H1 (cell line): ENCODE results near the gene HSD17B1. TPM values are rescaled to one million over a fixed set of nuclear protein-coding genes. Genes with fewer than 3 reads are reported as not detected.

Experiments used
- CTCF ChIA-PET: fragments of 300-600 bp; sonication (Branson Sonifier 250); formaldehyde crosslinking; loops from one replicate; lab custom pipeline; 2021; ENCODE audit not compliant: partially characterized antibody; lab: Charles Lee
- POLR2A ChIA-PET: fragments of 300-600 bp; sonication (Branson Sonifier 250); formaldehyde crosslinking; loops from one replicate; lab custom pipeline; 2021; ENCODE audit warnings: inconsistent platforms; ENCODE audit not compliant: partially characterized antibody; lab: Charles Lee
- DNase-seq, 2 experiments: peaks; one replicate each; pipeline versions ENCODE4 v3.0.0 to v3.0.0-alpha.2; 2010 to 2022; ENCODE audit warnings: low spot score in 2 of 2, low read depth in 1 of 2, mixed read lengths in 1 of 2
- FAIRE-seq: peaks from 2 replicates; lab custom pipeline; 2011; peaks lifted over from hg19 to GRCh38; lab: Jason Lieb, UNC
- H2AFZ ChIP-seq: 2 replicates; pipeline ENCODE4 v1.8.1; 2012; ENCODE audit warnings: low read length, inconsistent platforms
- H2AK5ac ChIP-seq: 2 replicates; pipeline ENCODE4 v1.6.1; 2013; ENCODE audit warnings: low read depth, low read length
- H2BK120ac ChIP-seq: replicated peaks from 2 replicates; pipeline ENCODE3; 2013; ENCODE audit warnings: low read depth, low read length, inconsistent platforms
- H2BK12ac ChIP-seq: 2 replicates; pipeline ENCODE4 v1.6.1; 2013; ENCODE audit warnings: low read depth, low read length
- H2BK15ac ChIP-seq: 2 replicates; pipeline ENCODE4 v1.6.1; 2013; ENCODE audit warnings: low read length
- H2BK20ac ChIP-seq: 2 replicates; pipeline ENCODE4 v1.6.1; 2013; ENCODE audit warnings: low read length
- H2BK5ac ChIP-seq: 2 replicates; pipeline ENCODE4 v1.6.1; 2013; ENCODE audit warnings: low read depth, low read length
- H3K14ac ChIP-seq: 2 replicates; pipeline ENCODE4 v1.6.1; 2013; ENCODE audit warnings: inconsistent platforms; ENCODE audit not compliant: insufficient read length
- H3K18ac ChIP-seq: 2 replicates; pipeline ENCODE4 v1.6.1; 2013; ENCODE audit warnings: low read length; ENCODE audit errors: extremely low read depth
- H3K23ac ChIP-seq: 2 replicates; pipeline ENCODE4 v1.6.1; 2013; ENCODE audit warnings: inconsistent platforms; ENCODE audit not compliant: insufficient read length
- H3K23me2 ChIP-seq: 2 replicates; pipeline ENCODE4 v1.6.1; 2013; ENCODE audit warnings: low read depth, low read length
- H3K27ac ChIP-seq: 2 replicates; pipeline ENCODE4 v1.6.1; 2011; ENCODE audit warnings: low read depth, low read length, inconsistent platforms
- H3K27me3 ChIP-seq, 4 experiments: replicated peaks in 1 of 4; 1 replicate in 1 of 4; 2 replicates in 3 of 4; pipeline versions ENCODE4 v1.6.1 to v1.8.1; 2011 to 2013; ENCODE audit warnings: low read length in 3 of 4, mild to moderate bottlenecking in 3 of 4, inconsistent platforms in 2 of 4, mixed read lengths in 2 of 4, moderate library complexity in 1 of 4; ENCODE audit not compliant: control insufficient read depth in 3 of 4, insufficient read depth in 3 of 4; ENCODE audit errors: extremely low read depth in 1 of 4
- H3K36me3 ChIP-seq, 4 experiments: 2 replicates each; pipeline versions ENCODE4 v1.6.1 to v1.8.1; 2011 to 2013; ENCODE audit warnings: mild to moderate bottlenecking in 4 of 4, low read length in 3 of 4, moderate library complexity in 2 of 4, control low read depth in 1 of 4, inconsistent platforms in 1 of 4; ENCODE audit not compliant: insufficient read depth in 4 of 4, control insufficient read depth in 2 of 4
- H3K4ac ChIP-seq: replicated peaks from 2 replicates; pipeline ENCODE3; 2013; ENCODE audit warnings: low read length, low read depth, mixed read lengths, inconsistent platforms; ENCODE audit not compliant: insufficient read length
- H3K4me1 ChIP-seq, 4 experiments: replicated peaks in 1 of 4; 1 replicate in 1 of 4; 2 replicates in 3 of 4; pipeline versions ENCODE4 v1.6.1 to v1.8.1; 2011 to 2013; ENCODE audit warnings: low read length in 3 of 4, inconsistent platforms in 2 of 4, mixed read lengths in 1 of 4; ENCODE audit not compliant: insufficient read depth in 4 of 4, control insufficient read depth in 3 of 4
- H3K4me2 ChIP-seq, 2 experiments: 2 replicates each; pipeline versions ENCODE4 v1.6.1 to v1.8.1; 2011 to 2013; ENCODE audit warnings: low read depth in 2 of 2, low read length in 2 of 2, control low read depth in 1 of 2, inconsistent platforms in 1 of 2, mild to moderate bottlenecking in 1 of 2; ENCODE audit not compliant: insufficient read depth in 1 of 2
- H3K4me3 ChIP-seq, 4 experiments: fragments of 200-600, 300-600 bp in 1 of 4; sonication (generic), shearing (Covaris generic), sonication (Bioruptor Twin) in 1 of 4; 2 replicates each; pipeline versions ENCODE4 v1.5.1 to v1.8.1; 2011 to 2016; ENCODE audit warnings: low read length in 4 of 4, low read depth in 3 of 4, control low read depth in 2 of 4, inconsistent platforms in 2 of 4, mild to moderate bottlenecking in 2 of 4, mixed read lengths in 1 of 4, moderate library complexity in 1 of 4; ENCODE audit not compliant: insufficient read depth in 2 of 4; ENCODE audit errors: extremely low read depth in 1 of 4
- H3K56ac ChIP-seq: replicated peaks from 2 replicates; pipeline ENCODE3; 2013; ENCODE audit warnings: low read depth, mild to moderate bottlenecking, mixed read lengths, low read length, inconsistent platforms; ENCODE audit not compliant: insufficient read length
- H3K79me1 ChIP-seq: 2 replicates; pipeline ENCODE4 v1.6.1; 2013; ENCODE audit warnings: low read depth, low read length, control low read depth
- H3K79me2 ChIP-seq, 2 experiments: 2 replicates each; pipeline versions ENCODE4 v1.6.1 to v1.8.1; 2012 to 2013; ENCODE audit warnings: low read length in 2 of 2, mild to moderate bottlenecking in 2 of 2, inconsistent platforms in 1 of 2; ENCODE audit not compliant: insufficient read depth in 2 of 2, control insufficient read depth in 1 of 2
- H3K9ac ChIP-seq, 4 experiments: replicated peaks in 1 of 4; 1 replicate in 1 of 4; 2 replicates in 3 of 4; pipeline versions ENCODE4 v1.6.1 to v1.8.1; 2011 to 2013; ENCODE audit warnings: low read depth in 3 of 4, low read length in 3 of 4, control low read depth in 2 of 4, mild to moderate bottlenecking in 2 of 4, moderate library complexity in 2 of 4, inconsistent platforms in 1 of 4; ENCODE audit errors: extremely low read depth in 1 of 4
- H3K9me3 ChIP-seq, 2 experiments: 2 replicates each; pipeline versions ENCODE4 v1.6.1 to v1.8.1; 2012 to 2013; ENCODE audit warnings: mild to moderate bottlenecking in 2 of 2, moderate library complexity in 2 of 2, control low read depth in 1 of 2, inconsistent platforms in 1 of 2, low read depth in 1 of 2, low read length in 1 of 2, mixed read lengths in 1 of 2; ENCODE audit not compliant: insufficient read depth in 2 of 2
- H4K20me1 ChIP-seq, 2 experiments: replicated peaks in 1 of 2; 2 replicates each; pipeline versions ENCODE3 to v1.8.1; 2011 to 2013; ENCODE audit warnings: inconsistent platforms in 2 of 2, low read length in 2 of 2, mild to moderate bottlenecking in 1 of 2; ENCODE audit not compliant: insufficient read depth in 2 of 2, control insufficient read depth in 1 of 2
- H4K5ac ChIP-seq: 2 replicates; pipeline ENCODE4 v1.6.1; 2013; ENCODE audit warnings: low read length, low read depth, mixed read lengths, inconsistent platforms; ENCODE audit not compliant: insufficient read length
- H4K8ac ChIP-seq: 2 replicates; pipeline ENCODE4 v1.8.0; 2013; ENCODE audit warnings: mild to moderate bottlenecking, moderate library complexity, low read length, inconsistent platforms; ENCODE audit not compliant: insufficient read depth; ENCODE audit errors: extremely low read depth
- H4K91ac ChIP-seq: replicated peaks from 2 replicates; pipeline ENCODE3; 2013; ENCODE audit warnings: low read length, mixed read lengths, inconsistent platforms; ENCODE audit not compliant: insufficient read length
- ASH2L ChIP-seq: fragments of 200-600, 300-600 bp; sonication (generic); IDR thresholded peaks from one replicate; pipeline ENCODE4 v1.7.1; 2017; ENCODE audit warnings: low read length
- BACH1 ChIP-seq: IDR thresholded peaks from 2 replicates; pipeline ENCODE4 v1.6.1; 2012; ENCODE audit warnings: low read length, improper control_type of control experiment
- CHD1 ChIP-seq: IDR thresholded peaks from 2 replicates; pipeline ENCODE4 v1.6.1; 2012; ENCODE audit warnings: low read depth, low read length, improper control_type of control experiment
- CREB1 ChIP-seq: IDR thresholded peaks from 2 replicates; pipeline ENCODE4 v1.6.1; 2012; ENCODE audit warnings: inconsistent platforms
- PHF8 ChIP-seq: fragments of 200-600 bp; sonication (generic); conservative IDR thresholded peaks from 2 replicates; pipeline ENCODE4 v1.7.1; 2012; ENCODE audit warnings: low read depth, mild to moderate bottlenecking, inconsistent platforms, low read length, moderate library complexity
- POLR2AphosphoS5 ChIP-seq: IDR thresholded peaks from 2 replicates; pipeline ENCODE4 v1.6.1; 2011; ENCODE audit warnings: low read depth, low read length
- RFX5 ChIP-seq: IDR thresholded peaks from 2 replicates; pipeline ENCODE4 v1.6.1; 2011; ENCODE audit warnings: low read depth, low read length, improper control_type of control experiment, borderline replicate concordance
- RNF2 ChIP-seq: fragments of 200-900, 300-1000 bp; sonication (generic); IDR thresholded peaks from 2 replicates; pipeline ENCODE4 v1.7.1; 2016; ENCODE audit warnings: borderline replicate concordance, low read depth, mild to moderate bottlenecking, antibody characterized with exemption, low read length; ENCODE audit not compliant: poor library complexity, severe bottlenecking; ENCODE audit errors: missing control alignments
- SIRT6 ChIP-seq: IDR thresholded peaks from one replicate; pipeline ENCODE4 v1.7.1; 2012; ENCODE audit warnings: low read length, inconsistent platforms
- SP1 ChIP-seq: IDR thresholded peaks from 2 replicates; pipeline ENCODE4 v1.6.1; 2011; ENCODE audit warnings: low read depth, low read length
- SRF ChIP-seq: IDR thresholded peaks from 2 replicates; pipeline ENCODE4 v1.6.1; 2011; ENCODE audit warnings: mild to moderate bottlenecking, low read depth, low read length, moderate library complexity
- TAF7 ChIP-seq: optimal IDR thresholded peaks from 2 replicates; pipeline ENCODE3; 2011; ENCODE audit warnings: low read depth, mild to moderate bottlenecking, inconsistent platforms, low read length, moderate library complexity, borderline replicate concordance
- TEAD4 ChIP-seq: IDR thresholded peaks from 2 replicates; pipeline ENCODE4 v1.6.1; 2012; ENCODE audit warnings: low read depth, low read length, inconsistent platforms, mixed read lengths
- USF2 ChIP-seq: IDR thresholded peaks from 2 replicates; pipeline ENCODE4 v1.6.1; 2011; ENCODE audit warnings: low read length, improper control_type of control experiment
- WGBS, 2 experiments: shearing (Covaris generic) in 1 of 2; methylation state at CpG; one replicate each; pipeline versions ENCODE4 v1.1.6 to v1.1.7; 2013 to 2015; ENCODE audit warnings: low lambda C conversion rate in 2 of 2, mixed read lengths in 2 of 2, inconsistent platforms in 1 of 2, low coverage in 1 of 2, missing lambda C conversion rate in 1 of 2; ENCODE audit not compliant: insufficient replicate concordance in 2 of 2, insufficient coverage in 1 of 2, insufficient read length in 1 of 2; ENCODE audit errors: extremely low coverage in 1 of 2, missing lambda C conversion rate in 1 of 2; 5-methylcytosine and 5-hydroxymethylcytosine counted together
- polyA plus RNA-seq, 7 experiments: library from polyadenylated mRNA; depleted of rRNA in 3 of 7; stranded (reverse) in 5 of 7; unstranded in 2 of 7; fragments of >200 nt in 5 of 7; fragments of 200-250 nt in 2 of 7; gene quantifications; 1 replicate in 5 of 7; 2 replicates in 1 of 7; 4 replicates in 1 of 7; pipeline versions ENCODE4 v1.2.1 to v1.2.3, GENCODE V29; 2011 to 2013; ENCODE audit warnings: missing spikeins in 2 of 7, mixed read lengths in 2 of 7
- total RNA-seq: library from RNA; stranded (reverse); fragmentation: NEBNext Ultra II Directional; extraction: Animal tissue kit (Norgen Biotek cat#: 25700); gene quantifications from 2 replicates; pipeline ENCODE4 v1.2.1, GENCODE V29; 2021

Gene HSD17B1
- total and polyA plus RNA-seq, 2 of the 8 experiments (the other 6 are each of a cell fraction or from before 2014, with no cell fraction given): 0.88 to 1.0 TPM

GRCh38 chr17:42598905-42599304 lies 46.2 kb downstream of the HSD17B1 start:
- no peak for DNase-seq
- Histone ChIP-seq H3K56ac (no peak overlapping the region), H2AK5ac (no peak overlapping the region), H2BK5ac (no peak overlapping the region), H4K20me1 (peaks cover 0 to 1% of the 10 kb centered on the region in 2 experiments), H4K5ac (no peak overlapping the region), H3K4me1 (no peaks in the 10 kb centered on the region), H2BK12ac (no peak overlapping the region), H3K4me3 (no peak overlapping the region), H4K91ac (no peak overlapping the region), H3K4me2 (no peak overlapping the region), H3K23me2 (no peaks in the 10 kb centered on the region), H2BK20ac (no peak overlapping the region), H3K23ac (no peak overlapping the region), H3K27me3 (no peaks in the 10 kb centered on the region), H2BK15ac (no peak overlapping the region), H3K36me3 (no peaks in the 10 kb centered on the region), H2AFZ (no peak overlapping the region), H3K79me1 (peaks cover 2% of the 10 kb centered on the region; the same call in 1 of the 2 replicates), H4K8ac (no peak overlapping the region), H3K9me3 (no peaks in the 10 kb centered on the region), H3K27ac (no peak overlapping the region), H3K4ac (no peak overlapping the region), H3K79me2 (peaks cover 0 to 37% of the 10 kb centered on the region in 2 experiments; a peak in 3 of 4 replicates), H3K9ac (no peak overlapping the region), H3K18ac (no peak overlapping the region), H3K14ac (no peak overlapping the region), H2BK120ac (no peak overlapping the region)
- FAIRE-seq: no peak
- ChIA-PET POLR2A (interaction anchor here (0.6 to 1.2 kb wide), 3 partner anchors 19 to 63 kb away, joined by 3 to 5 read pairs (median 4); partner anchors contain the start of gene PSMC3IP), CTCF (interaction anchor here (0.6 to 3.0 kb wide), 8 partner anchors 10 to 810 kb away, joined by 3 to 13 read pairs (median 4); partner anchors contain the start of genes PSMC3IP, RETREG3 and TUBG1)
- WGBS, 2 experiments: 100% methylated on average over 2 of the region's 2 CpGs; no CpG with 5 or more reads in 1 of the 2 experiments
- no peak for TF ChIP-seq SP1
- no peak for TF ChIP-seq CREB1
- no peak for TF ChIP-seq ASH2L
- no peak for TF ChIP-seq RFX5
- no peak for TF ChIP-seq TAF7
- no peak for TF ChIP-seq CHD1
- TF ChIP-seq POLR2AphosphoS5: no peak
- no peak for TF ChIP-seq PHF8
- no peak for TF ChIP-seq USF2
- no peak for TF ChIP-seq SRF
- no peak for TF ChIP-seq SIRT6
- TF ChIP-seq RNF2: no peak
- no peak for TF ChIP-seq TEAD4
- no peak for TF ChIP-seq BACH1
